Right lobe of liver (tissue), 6 donors: Measurements from ENCODE around the gene METTL17. TPM values are rescaled to one million over a fixed set of nuclear protein-coding genes. Genes with fewer than 3 reads are reported as not detected.
A peak's percentile ranks its signal among the peaks of the same experiment; 100 is the strongest.

Experiments
- ATAC-seq, 4 donors: fragments of 200-7000 bp; cut with Tn5 transposase; one replicate each; pipeline ENCODE4 v1.9.1; 2020; ENCODE audit warnings: mild to moderate bottlenecking in 4 of 4, moderate library complexity in 4 of 4
- DNase-seq, 3 donors: peaks; one replicate each; pipeline ENCODE4 v3.0.0-alpha.2; 2020
- H3K27ac ChIP-seq, 3 donors: fragments of 200-600 bp; one replicate each; pipeline ENCODE4 v1.8.0; 2022
- H3K27me3 ChIP-seq, 2 donors: fragments of 200-600 bp; one replicate each; pipeline ENCODE4 v1.8.0; 2022
- H3K36me3 ChIP-seq, 4 donors: fragments of 200-600 bp; sonication (generic) in 1 of 4; one replicate each; pipeline versions ENCODE4 v1.5.1 to v1.8.0; 2017 to 2022; ENCODE audit warnings: control low read depth in 1 of 4
- H3K4me1 ChIP-seq, 4 donors: fragments of 200-600 bp; sonication (generic) in 1 of 4; one replicate each; pipeline versions ENCODE4 v1.5.1 to v1.8.0; 2017 to 2022; ENCODE audit warnings: control low read depth in 1 of 4
- H3K4me3 ChIP-seq, 3 donors: fragments of 200-600 bp; one replicate each; pipeline ENCODE4 v1.8.0; 2022
- H3K9me3 ChIP-seq, 4 donors: fragments of 200-600 bp; sonication (generic) in 1 of 4; one replicate each; pipeline versions ENCODE4 v1.5.1 to v1.8.0; 2017 to 2022; ENCODE audit warnings: control low read depth in 1 of 4
- POLR2A ChIP-seq: fragments of 450-650 bp; IDR thresholded peaks from one replicate; pipeline ENCODE4 v1.6.1; 2017; ENCODE audit warnings: antibody characterized with exemption, mild to moderate bottlenecking
- WGBS: methylation state at CpG from one replicate; pipeline ENCODE4 v1.1.6; 2018; ENCODE audit warnings: low coverage, low lambda C conversion rate; ENCODE audit not compliant: insufficient coverage; ENCODE audit errors: missing lambda C conversion rate; 5-methylcytosine and 5-hydroxymethylcytosine counted together
- intact Hi-C, 2 donors: fragments of 100-400 bp; cut with DNase I; formaldehyde crosslinking; loops; one replicate each; pipeline versions ENCODE4 v1.11.2 to v1.14.1; 2022
- total RNA-seq, 6 experiments: library from RNA; depleted of rRNA in 2 of 6; stranded (reverse); fragments of >200 nt in 2 of 6; fragmentation: NEBNext Ultra II Directional in 3 of 6; extraction: Animal tissue kit (Norgen Biotek cat#: 25700) in 3 of 6; gene quantifications; one replicate each; pipeline versions ENCODE4 v1.1.0 to v1.2.4, GENCODE V29; 2016 to 2023
- TF ChIP-seq, protein P1 (sequence below), 4 donors: fragments of 200-600 bp in 3 of 4; fragments of 450-650 bp in 1 of 4; IDR thresholded peaks; one replicate each; pipeline versions ENCODE4 v1.5.1 to v1.8.0; 2016 to 2022; ENCODE audit warnings: antibody characterized with exemption in 4 of 4, mild to moderate bottlenecking in 2 of 4
- donor health status: DM: no; HTN: yes; CAD: no.
- donor health status: DM: no; HTN: no; CAD: no.
- donor health status: DM: no; HTN: no; CAD: no.
- donor health status: DM: no; HTN: yes; CAD: no.
- donor health status: DM: no; HTN: yes; CAD: no.

Gene METTL17
- total RNA-seq, 6 experiments from 2014 or later: 27.5 to 70.7 (median 34.6) TPM

DNA sequence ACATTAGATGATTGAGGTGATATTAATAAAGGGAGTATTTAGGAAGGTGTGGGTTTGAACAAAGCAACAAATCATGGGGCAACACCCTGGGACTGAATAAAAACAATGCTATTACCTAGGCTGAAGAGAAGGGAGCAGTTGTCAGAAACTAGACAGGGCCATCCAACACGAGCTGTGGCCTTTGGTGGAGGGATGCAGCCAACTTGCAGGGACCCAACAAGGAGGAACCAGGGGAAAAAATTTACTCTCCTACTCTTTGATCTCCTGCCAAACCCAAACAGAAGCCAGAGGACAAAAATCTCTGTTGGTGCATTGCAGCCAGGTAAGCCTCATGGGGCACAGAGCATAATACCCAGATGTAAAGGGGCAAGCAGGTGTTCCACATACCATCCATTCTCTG, 21.4 kb downstream of the METTL17 start:
- intact Hi-C loops: loop anchor here in 1 of 2 donors (10.0 kb wide), 1 partner anchor 84 kb away; the partner anchor contains the start of gene ZNF219
- Histone ChIP-seq H3K27ac (no peak overlapping the region), H3K36me3 (no peaks in the 10 kb centered on the region), H3K9me3 (no peaks in the 10 kb centered on the region), H3K4me3 (no peak overlapping the region), H3K4me1 (peaks cover 0 to 9% (median 0%) of the 10 kb centered on the region in 4 donors), H3K27me3 (no peaks in the 10 kb centered on the region)
- ATAC-seq: no peak
- no peak for DNase-seq
- WGBS: 88% methylated on average over 1 of the region's 1 CpG
- TF ChIP-seq, protein P1, sequence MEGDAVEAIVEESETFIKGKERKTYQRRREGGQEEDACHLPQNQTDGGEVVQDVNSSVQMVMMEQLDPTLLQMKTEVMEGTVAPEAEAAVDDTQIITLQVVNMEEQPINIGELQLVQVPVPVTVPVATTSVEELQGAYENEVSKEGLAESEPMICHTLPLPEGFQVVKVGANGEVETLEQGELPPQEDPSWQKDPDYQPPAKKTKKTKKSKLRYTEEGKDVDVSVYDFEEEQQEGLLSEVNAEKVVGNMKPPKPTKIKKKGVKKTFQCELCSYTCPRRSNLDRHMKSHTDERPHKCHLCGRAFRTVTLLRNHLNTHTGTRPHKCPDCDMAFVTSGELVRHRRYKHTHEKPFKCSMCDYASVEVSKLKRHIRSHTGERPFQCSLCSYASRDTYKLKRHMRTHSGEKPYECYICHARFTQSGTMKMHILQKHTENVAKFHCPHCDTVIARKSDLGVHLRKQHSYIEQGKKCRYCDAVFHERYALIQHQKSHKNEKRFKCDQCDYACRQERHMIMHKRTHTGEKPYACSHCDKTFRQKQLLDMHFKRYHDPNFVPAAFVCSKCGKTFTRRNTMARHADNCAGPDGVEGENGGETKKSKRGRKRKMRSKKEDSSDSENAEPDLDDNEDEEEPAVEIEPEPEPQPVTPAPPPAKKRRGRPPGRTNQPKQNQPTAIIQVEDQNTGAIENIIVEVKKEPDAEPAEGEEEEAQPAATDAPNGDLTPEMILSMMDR (IDR thresholded peaks at IDR 0.05): no peak
- TF ChIP-seq POLR2A: no peak

DNA sequence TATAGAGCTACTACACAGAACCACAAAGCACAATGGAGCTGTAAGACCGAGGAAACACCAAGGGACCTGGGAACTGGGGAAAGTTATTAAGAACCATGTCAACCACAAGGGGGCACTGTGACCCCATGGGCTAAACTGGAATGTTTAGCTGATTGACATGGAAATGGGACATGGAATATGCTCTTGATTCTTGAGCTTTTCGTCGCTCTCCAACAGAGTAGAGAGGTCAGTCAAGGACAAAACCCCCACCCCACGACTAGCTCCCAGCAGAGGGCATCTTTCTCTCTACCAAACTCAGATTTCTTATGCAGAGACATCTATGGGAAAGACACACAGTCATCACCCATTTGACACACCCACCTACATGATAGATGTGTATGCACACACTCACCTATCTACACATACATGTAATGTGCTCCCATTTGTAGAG, 25.0 kb downstream of the METTL17 start:
- intact Hi-C loops: loop anchor here (5.0 to 10.0 kb wide), 2 partner anchors 78 to 80 kb away; partner anchors contain the start of gene ZNF219 (in 1 of the 2)
- peak; percentile 72 to 86 (median 73) for DNase-seq
- no peaks in the 10 kb centered on the region for H3K9me3 ChIP-seq
- H3K27me3 ChIP-seq: no peaks in the 10 kb centered on the region
- peaks cover 0 to 28% (median 20%) of the 10 kb centered on the region in 4 donors for H3K36me3 ChIP-seq
- TF ChIP-seq, protein P1 (IDR thresholded peaks at IDR 0.05): peak; percentile 90 to 97 (median 94)
- TF ChIP-seq POLR2A: no peak
- no peak overlapping the region for H3K27ac ChIP-seq
- WGBS: 0% methylated on average over 3 of the region's 4 CpGs
- H3K4me3 ChIP-seq: no peak overlapping the region
- peak; percentile 90 to 96 (median 94) for ATAC-seq
- H3K4me1 ChIP-seq: peaks cover 0 to 9% (median 0%) of the 10 kb centered on the region in 4 donors

DNA sequence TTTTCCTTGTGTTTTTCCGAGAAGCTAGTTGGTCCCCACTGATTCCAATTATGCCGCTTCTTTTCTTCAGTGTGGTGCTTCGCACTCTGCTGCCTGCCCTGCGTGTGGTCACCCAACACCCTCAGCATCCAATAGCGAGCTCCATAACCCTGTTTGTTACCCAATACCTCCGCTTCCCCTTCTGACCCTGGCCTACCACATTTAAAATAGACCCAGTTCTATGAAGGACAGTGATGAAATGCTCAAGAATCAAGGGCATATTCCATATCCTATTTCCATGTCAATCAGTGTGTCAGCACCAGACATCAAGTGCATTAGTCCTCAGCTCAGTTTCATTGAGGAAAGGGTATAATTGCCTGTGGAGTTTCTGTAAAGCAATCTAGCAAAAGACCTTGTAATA, 25.5 kb downstream of the METTL17 start:
- peak; percentile 33 to 56 (median 38) for ATAC-seq

DNA sequence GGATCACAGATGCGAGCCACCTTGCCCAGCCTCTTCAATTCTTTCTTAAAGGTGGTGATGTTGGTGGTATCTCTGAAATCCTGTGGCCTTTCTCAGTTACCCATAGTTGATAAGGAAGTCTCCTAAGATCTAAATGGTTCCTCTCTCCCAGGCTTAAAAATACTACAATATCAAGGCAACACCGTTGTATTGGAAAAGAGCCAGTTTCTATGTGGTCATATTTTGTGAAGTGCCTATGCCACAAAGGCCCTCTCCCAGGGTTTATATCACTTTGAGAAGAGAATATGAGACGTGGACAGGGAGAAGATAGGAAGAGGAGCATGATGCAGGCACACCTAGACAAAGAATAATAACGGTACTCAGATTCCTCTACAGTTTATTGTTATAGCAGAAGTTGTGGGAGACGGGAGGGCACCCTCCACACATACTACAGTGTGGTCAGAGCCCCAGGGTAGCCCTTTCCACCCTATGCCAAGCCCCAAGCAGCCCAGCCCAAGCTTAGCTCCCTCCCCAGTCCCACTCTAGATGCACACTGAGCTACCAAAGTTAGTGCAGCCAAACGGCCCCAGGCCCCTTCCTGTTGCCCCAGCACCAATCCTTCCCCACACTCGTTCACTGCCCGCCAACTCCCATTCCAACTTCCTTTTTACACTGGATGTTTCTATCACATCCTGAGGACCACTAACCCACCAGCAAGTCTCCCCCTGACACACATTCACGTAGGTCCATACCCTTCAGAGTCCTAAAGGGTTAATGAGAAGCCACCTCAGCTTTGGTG, 26.8 kb downstream of the METTL17 start:
- no peaks in the 10 kb centered on the region for H3K9me3 ChIP-seq
- TF ChIP-seq, protein P1 (IDR thresholded peaks at IDR 0.05): no peak
- TF ChIP-seq POLR2A: no peak
- ATAC-seq (no peak), DNase-seq (no peak)
- 51% methylated on average over 9 of the region's 9 CpGs for WGBS
- no peaks in the 10 kb centered on the region for H3K27me3 ChIP-seq
- no peak overlapping the region for H3K27ac ChIP-seq
- peaks cover 0 to 9% (median 0%) of the 10 kb centered on the region in 4 donors for H3K4me1 ChIP-seq
- intact Hi-C loops: loop anchor here (5.0 to 10.0 kb wide), 2 partner anchors 76 to 78 kb away; partner anchors contain the start of gene ZNF219 (in 1 of the 2)
- H3K36me3 ChIP-seq: peaks cover 0 to 46% (median 29%) of the 10 kb centered on the region in 4 donors
- H3K4me3 ChIP-seq: no peak overlapping the region

More for the DNA sequence above, 25.5 kb downstream of the METTL17 start:
- WGBS: 16% methylated on average over 6 of the region's 6 CpGs
- intact Hi-C loops: loop anchor here (5.0 to 10.0 kb wide), 2 partner anchors 77 to 79 kb away; partner anchors contain the start of gene ZNF219 (in 1 of the 2)
- H3K4me1 ChIP-seq: peaks cover 0 to 9% (median 0%) of the 10 kb centered on the region in 4 donors
- H3K4me3 ChIP-seq: no peak overlapping the region
- no peak overlapping the region for H3K27ac ChIP-seq
- H3K9me3 ChIP-seq: no peaks in the 10 kb centered on the region
- TF ChIP-seq POLR2A: no peak
- TF ChIP-seq, protein P1 (IDR thresholded peaks at IDR 0.05): no peak
- no peaks in the 10 kb centered on the region for H3K27me3 ChIP-seq
- peaks cover 0 to 33% (median 23%) of the 10 kb centered on the region in 4 donors for H3K36me3 ChIP-seq
- DNase-seq: no peak
